AG09309 (cell line): Measurements from ENCODE around the gene FAM72C.
"Not testable (repeated sequence)": the region's sequence is repeated elsewhere in the genome, so short reads cannot be mapped to it uniquely, and the experiment has no call there.

Source experiments
- DNase-seq: peaks from one replicate; pipeline ENCODE4 v3.0.0-alpha.2; 2010; ENCODE audit warnings: low read depth
- H3K4me3 ChIP-seq: 2 replicates; pipeline ENCODE4 v1.5.1; 2011; ENCODE audit warnings: mild to moderate bottlenecking, low read depth, low read length, moderate library complexity; ENCODE audit not compliant: control insufficient read depth

Gene FAM72C

DNA sequence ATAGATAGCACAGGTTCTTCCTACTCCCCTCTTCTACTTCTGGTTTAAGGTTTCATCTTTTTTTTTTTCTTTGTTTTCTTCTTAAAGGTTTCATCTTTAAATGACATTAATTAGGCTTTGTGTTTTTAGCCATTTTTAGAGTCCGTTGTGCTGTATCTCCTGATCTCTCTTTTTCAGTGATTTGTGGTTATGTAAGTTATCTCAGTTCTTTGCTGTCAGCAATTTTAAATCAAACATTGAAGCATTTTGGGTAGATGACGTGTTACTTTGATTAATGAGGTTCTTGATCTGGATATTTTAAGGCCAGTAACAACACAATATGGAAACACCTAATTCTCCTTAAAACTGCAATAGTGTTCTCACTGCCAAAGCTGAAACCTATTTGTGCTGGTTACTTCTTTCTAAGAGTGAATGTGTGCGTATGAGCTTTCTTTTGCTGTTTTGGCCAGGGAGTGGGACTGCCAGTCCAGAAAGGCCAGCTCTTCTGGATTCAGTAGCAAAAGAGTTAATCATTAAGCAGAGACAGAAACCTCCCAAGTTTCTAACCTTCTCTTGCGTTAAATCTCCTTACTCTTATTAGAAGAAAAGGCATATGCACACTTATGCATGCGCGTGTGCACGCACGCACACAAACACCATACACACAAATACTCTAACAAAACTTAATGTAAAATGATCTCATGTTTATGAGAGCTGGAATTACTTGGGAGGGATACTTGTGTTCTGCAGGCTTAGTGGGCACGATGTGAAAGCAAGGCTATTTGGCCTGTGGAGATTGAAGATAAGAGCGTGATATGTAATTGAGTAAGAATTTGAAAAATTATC, 17.0 kb upstream of the FAM72C start:
- H3K4me3 ChIP-seq, DNase-seq: not testable (repeated sequence)

DNA sequence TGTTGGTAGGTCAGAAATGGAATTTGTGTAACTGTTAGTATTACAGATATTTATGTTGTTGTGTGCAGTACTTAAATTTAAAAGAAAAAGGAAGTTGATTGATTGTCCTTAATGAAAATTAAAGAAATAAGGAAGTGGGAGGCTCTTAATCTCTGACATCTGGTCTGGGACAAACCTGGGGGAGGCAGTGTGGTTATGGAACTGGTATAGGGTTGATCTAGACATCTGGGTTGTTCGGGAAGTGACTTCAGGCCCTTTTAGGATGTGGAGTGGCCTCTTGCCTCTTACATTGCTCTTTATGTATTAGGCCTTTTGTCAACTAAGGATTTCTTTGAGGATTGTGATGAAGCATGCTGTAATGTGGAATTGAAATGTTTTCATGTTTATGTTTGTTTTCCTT, 16.1 kb upstream of the FAM72C start:
- not testable (repeated sequence) for DNase-seq, H3K4me3 ChIP-seq

DNA sequence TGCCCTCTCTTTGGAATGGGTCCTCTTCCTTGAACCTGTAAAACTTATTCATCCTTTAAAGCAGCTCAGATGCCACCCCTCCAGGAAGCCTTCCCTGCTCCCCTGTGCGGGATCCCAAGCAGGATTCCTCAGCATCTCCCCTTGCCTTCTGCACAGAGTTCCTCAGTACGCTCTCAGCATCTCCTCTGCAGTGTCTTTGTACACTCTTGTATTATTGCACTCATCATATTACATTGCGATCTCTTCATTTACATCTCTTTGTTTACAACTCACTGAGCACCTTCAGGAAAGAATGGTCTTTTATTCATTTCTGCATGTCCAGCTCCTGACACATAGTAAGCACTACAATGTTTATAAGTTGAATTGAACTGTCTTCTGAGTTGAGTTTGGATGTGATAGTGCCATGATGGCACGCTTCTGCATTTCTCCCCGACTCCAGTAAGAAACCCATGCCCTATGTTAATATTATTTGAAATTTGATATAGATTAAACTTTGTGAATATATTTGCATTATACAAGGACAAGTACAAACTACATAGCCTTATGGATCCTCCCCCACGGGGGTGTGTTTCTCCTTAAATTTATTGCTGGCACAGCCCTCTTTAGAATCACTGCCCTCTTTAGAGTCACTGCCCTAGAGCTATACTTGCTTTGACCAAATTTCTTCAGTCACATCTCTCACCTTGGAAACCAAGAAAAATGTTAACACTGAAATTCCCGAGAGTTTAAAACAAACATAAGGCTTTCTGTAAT, 13.1 kb upstream of the FAM72C start:
- H3K4me3 ChIP-seq, DNase-seq: not testable (repeated sequence)

DNA sequence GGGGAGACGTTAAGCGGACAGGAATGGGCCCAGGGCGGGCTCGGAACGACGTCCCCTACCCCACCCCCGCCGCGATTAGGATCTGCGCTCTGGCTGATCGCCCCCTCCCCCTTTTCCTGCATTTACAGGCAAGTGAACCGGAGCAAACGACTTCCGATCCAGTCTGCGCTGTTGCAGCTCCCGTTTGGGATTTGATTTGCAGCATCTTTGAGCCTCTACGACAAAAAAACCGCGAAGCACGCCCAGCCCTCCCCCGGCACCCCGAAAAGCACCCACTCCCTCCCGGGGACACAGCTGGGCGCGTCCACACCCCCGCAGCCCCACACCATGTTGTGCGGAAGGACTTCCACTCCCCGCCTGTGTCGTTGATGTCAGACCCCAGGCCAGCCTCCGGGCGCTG, 2.6 kb upstream of the FAM72C start:
- not testable (repeated sequence) for DNase-seq, H3K4me3 ChIP-seq

DNA sequence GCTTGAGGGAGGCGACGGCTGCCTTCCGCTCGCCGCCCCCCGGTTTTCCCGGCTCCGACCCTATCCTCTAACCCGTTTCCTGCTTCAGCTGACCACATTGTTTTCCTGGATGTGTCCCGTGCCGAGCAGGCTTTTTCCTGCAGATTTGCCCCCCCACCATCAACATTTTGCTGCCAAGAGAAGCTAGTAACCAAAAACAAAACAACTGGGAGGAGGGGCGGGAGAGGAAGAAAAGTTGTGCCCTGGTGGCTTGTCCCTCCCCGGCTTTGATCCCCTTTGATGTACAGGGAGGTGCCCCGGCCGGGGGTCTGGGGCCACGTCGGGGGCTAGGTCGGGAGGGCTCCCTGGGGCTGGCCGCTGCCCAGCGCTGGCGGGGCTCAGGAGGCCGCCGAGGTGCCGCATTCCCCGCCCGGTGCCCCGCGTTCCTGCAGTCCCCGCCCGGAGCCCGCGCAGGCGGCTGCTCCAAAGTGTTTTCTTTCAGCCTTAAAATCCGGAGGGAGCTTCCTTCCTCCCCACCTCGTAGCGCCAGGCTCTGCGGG, 2.2 kb upstream of the FAM72C start:
- H3K4me3 ChIP-seq: not testable (repeated sequence)

DNA sequence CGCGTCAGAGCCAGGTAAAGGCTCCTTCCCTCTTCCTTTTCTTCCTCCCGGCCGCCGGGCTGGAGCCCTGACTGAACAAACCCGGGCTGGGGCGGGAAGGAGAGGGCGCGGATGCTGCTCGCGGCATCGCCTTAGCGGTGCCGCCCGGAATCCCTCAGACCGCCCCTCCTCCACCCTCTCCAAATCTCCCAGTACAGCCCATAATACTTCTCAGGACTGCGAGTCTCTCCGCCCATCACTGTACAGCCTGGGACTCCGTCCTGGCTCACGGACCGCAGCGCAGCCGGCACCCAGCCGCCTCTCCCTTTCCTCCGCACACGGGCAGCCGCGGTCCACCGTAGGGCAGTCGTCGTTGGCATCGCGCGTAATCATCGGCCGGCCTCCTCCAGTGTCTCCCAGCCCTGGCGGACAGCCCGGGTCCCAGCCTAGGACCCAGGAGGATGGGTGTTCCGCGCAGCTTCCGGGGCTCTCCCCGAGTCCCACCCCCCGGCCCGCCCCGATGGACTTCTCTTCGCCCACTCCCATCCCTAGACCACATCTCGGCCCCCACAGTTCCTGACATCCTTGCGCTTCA, 1.1 kb upstream of the FAM72C start:
- not testable (repeated sequence) for DNase-seq, H3K4me3 ChIP-seq

More for the DNA sequence above, 2.2 kb upstream of the FAM72C start:
- not testable (repeated sequence) for DNase-seq

DNA sequence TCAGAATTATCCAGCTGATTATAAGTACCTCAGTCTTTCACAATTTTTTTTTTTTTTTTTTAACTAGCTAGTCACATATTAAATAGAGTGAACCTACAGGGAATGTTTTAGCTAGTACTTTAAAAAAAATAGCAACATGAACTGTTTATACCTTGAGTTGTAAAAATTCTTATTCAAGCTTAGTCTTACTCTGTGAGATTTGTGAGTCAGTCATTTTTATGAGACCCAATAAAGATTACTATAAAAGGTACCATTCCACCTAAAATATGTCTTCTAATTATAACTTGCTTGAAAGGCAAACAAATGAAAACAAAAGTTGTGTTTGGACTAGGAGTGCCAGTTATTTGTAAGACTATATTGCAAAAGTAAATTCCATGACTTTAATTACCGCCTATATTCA, 5.9 kb downstream of the FAM72C start:
- H3K4me3 ChIP-seq, DNase-seq: not testable (repeated sequence)

DNA sequence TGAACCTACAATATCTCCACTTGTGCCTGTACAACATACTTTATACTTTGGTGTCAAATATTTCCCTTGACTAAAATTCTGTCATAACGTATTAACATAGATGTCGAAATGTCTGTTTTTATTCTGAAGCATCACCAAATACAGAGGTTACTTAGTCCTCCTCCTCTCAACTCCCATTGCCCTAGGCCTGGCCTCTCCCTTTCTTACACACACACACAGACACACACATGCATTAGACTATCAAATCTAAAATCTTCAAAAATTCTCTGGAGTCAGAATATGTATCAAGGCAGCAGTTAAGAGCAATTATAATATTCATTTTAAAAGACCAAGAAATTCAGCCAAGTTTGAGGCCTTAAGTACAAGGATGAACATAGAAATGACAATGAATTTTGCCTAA, 7.5 kb downstream of the FAM72C start:
- DNase-seq, H3K4me3 ChIP-seq: not testable (repeated sequence)

DNA sequence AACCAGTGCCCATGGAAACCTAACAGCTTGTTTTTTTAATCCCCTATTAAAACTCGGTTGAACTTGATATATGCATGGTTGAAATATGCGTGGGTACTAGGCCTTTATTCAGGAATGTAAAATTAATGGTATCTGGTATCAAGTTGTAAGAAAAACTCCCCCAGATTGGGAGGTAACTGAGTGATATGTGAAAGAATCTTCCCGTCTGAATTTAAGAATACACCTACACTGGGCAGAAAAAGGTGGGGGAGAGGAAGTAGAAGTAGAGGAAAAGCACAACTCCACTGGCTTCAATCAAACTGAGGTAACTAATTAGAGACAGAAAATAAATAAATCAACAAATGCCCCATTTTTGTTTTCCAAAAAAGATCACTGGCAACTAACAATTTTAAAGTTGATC, 15.9 kb downstream of the FAM72C start:
- not testable (repeated sequence) for DNase-seq, H3K4me3 ChIP-seq

DNA sequence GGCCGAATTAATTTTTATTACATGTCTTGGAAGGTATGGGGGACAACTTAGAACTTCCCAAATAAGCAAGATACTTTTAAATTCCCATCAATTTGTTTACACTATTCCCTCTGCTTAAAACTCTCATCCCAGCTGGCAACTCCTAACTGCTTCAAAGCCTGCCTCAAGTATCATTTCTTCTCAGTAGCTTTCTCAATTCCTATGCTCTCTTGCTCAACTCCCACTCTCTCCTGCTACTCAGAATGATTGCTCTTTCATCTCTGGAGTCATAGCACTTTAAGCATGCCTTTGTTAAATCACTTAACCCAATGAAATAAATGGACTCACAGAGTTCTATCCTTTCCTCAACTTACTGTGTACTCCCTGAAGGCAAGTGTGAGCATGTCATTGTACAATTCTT, 18.9 kb downstream of the FAM72C start:
- not testable (repeated sequence) for DNase-seq, H3K4me3 ChIP-seq

DNA sequence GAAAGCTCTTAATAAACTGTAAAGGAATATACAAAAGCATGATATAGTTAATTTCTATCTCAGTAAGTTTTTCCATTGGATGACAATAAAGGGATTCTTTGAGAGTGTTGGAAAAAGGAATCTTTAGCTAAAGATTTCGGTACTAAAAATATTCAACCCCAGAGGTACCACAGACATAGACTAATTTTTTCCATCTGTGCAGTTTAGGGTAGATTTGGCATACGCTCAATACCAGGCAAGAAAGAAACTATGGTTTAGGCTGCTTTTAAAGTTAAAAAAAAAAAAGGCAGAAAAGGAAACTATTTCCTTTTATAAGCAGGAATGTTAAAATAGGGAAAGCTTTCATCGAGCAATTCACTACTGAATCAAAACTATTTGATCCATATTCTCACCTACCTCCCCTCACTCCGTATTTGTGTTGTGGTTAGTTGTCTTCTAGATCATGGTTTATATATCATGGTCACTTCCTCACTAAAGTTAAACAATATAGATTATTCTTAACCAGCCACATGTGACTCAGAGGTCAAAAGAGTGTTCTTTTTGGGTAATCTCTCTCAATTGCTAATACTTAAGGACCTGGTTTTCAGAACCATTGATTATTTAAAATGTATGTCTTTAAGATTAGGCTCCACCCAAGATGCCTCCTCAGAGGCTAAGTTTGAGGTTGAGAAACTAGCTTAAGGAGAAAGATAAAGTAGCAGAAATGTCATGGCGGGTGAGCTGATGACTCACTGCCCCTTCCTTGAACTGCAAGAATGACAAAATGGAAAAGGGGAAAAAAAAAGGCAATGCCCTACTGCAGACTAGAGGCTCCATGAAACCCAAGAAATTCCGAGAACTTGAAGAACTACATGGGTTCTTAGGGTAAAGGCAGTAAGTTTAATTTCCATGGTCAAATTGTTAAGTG, 20.0 kb downstream of the FAM72C start:
- not testable (repeated sequence) for H3K4me3 ChIP-seq, DNase-seq

DNA sequence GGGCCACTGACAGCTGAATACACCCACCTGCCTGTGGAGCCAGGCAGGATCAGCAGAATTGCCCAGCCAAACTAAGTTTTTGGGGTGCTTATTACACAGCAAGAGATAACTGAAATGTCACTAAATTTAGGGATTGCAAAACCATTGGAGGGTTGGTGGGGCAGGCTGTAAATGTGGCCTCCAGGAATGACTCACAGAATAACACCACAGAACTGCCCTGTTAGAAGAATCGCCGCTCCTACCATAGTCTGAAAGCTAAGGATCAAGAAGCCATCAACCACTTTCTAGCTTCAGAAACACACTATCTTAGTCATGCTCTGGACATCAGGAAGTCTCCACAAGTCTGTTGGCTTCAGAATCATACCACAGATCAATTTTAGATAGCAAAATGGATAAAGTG, 24.0 kb downstream of the FAM72C start:
- not testable (repeated sequence) for DNase-seq, H3K4me3 ChIP-seq

DNA sequence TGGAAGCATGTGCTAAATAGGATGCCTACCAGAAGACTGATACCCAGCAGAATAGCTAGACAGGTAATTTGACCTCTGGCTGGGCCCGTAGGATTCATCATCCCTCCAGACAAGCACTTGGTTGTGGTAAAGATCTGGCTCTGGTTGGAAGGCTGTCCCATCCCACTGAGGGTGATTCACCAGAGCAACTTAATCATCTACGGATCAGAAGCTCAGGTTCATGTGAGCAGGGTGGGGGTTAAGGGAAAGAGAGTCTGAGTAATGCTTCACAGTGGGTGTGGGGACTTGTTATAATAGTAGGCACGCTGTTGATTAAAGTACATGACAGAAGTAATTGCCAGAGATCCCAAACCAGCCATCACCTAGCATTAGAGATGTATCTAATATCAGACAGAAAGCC, 26.5 kb downstream of the FAM72C start:
- not testable (repeated sequence) for H3K4me3 ChIP-seq, DNase-seq

DNA sequence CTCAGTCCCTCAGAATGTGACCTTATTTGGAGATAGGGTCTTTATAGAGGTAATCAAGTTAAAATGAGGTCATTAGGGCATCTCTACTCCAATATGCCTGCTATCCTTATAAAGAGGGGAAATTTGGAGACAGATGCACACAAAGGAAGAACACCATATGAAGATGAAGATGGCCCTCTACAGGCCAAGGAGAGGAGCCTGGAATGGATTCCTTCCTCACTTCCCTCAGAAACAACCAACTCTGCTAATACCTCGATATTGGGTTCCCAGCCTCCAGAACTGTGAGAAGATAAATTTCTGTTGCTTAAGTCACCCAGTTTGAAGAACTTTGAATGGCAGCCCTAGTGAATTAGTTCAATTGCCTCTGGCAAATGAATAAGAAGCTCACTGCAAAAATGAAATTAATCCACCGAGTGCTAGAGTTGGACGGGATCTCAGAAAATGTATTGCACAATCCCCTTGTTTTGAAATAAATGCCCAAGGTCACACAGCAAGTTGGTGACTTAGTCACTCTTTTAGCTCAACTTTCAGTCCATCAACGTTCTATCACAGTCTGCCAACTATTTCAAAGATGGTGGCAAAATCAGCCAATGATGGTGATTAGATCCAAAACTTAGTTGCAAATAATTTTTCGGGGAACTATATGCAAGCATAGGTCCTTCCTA, 27.1 kb downstream of the FAM72C start:
- not testable (repeated sequence) for DNase-seq, H3K4me3 ChIP-seq

DNA sequence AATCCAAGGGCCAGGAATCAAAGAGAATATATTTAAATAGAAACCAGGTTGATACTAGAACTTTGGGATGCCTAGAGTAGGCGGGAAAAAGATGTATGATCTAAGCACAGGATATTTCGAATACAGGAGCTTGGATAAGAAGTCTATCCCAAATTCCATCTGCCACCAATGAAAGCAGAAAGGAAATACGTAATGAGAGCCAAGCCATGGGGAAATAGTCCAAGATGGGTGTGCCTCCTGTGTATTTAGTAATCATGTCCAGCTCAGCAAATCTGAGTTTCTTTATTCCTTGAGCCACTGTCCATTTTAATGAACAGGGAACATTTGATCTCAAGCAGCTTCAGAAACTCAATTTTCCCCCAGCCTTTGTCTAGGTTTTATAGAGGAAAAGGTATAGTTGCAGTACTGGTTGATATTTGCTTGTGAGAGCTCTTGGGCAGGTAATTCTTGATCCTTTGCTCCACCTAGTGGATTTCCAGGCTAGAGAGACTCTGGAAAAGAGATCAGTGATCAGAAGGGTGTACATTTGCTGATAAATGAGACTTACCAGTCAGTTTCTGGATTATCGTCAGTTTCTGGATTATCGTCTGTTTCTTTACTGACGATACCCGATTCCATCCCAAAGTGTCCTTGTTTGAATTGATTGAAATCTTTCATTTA, 28.3 kb downstream of the FAM72C start:
- DNase-seq, H3K4me3 ChIP-seq: not testable (repeated sequence)

DNA sequence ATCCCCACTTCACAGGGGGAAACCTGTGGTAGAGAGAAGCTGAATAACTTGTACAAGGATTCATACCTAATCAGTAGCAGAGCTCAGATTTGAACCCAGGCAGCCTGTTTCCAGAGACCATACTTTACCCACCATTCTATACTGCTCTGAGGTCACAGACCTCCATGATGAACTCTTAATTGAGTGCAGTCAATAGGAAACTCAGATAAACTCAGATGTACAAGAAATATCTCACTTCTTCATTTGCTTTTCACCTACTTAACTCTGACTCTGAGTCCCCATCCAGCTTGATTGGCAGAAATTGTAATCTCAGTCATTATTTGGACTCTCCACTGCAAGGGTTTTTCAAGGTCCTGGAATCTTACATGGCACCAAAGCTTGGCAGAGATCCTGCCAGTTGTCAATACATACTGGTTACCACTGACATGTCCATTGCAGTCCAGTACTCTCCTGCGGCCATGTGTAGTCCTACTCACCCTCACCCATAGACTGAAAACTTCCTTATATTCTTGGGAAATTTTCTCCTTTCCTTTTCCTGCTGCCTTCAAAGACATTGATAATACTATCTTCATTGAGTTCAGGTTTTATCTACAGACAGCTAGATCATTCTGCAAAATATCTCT, 29.4 kb downstream of the FAM72C start:
- DNase-seq, H3K4me3 ChIP-seq: not testable (repeated sequence)

DNA sequence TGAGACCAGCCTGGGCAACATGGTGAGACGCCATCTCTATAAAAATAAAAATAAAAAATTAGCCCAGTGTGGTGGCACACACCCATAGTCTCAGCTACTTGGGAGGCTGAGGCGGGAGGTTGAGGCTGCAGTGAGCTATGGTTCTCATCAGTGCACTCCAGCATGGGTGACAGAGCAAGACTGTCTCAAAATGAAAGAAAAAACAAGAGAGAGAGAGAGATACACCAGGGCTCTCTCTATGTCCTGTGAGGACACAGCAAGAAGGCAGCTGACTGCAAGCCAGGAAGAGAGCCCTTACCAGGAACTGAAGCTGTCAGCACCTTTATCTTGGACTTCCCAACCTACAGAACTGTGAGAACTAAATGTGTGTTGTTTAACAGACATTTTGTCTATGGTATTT, 32.1 kb downstream of the FAM72C start:
- not testable (repeated sequence) for H3K4me3 ChIP-seq, DNase-seq
